Upper lobe of left lung (tissue), 4 donors: ENCODE results near the gene CDC42SE1.

Experiments used
- EP300 ChIP-seq, 4 donors: sonication (generic); formaldehyde crosslinking; IDR thresholded peaks; one replicate each; pipeline ENCODE4 v1.5.1; 2017; ENCODE audit warnings: antibody characterized with exemption in 4 of 4, control low read depth in 2 of 4
- POLR2A ChIP-seq, 4 donors: fragments of 450-650 bp; IDR thresholded peaks; one replicate each; pipeline ENCODE4 v1.5.1; 2016 to 2017; ENCODE audit warnings: antibody characterized with exemption in 4 of 4, mild to moderate bottlenecking in 2 of 4
- POLR2AphosphoS5 ChIP-seq, 2 donors: sonication (generic); formaldehyde crosslinking; IDR thresholded peaks; one replicate each; pipeline ENCODE4 v1.5.1; 2017; ENCODE audit warnings: antibody characterized with exemption in 2 of 2
- TF ChIP-seq, protein P1 (sequence below), 6 experiments: fragments of 450-650 bp in 4 of 6; fragments of 200-600 bp in 2 of 6; sonication (generic) in 2 of 6; IDR thresholded peaks; one replicate each; pipeline ENCODE4 v1.5.1; 2016 to 2019; ENCODE audit warnings: antibody characterized with exemption in 6 of 6

DNA sequence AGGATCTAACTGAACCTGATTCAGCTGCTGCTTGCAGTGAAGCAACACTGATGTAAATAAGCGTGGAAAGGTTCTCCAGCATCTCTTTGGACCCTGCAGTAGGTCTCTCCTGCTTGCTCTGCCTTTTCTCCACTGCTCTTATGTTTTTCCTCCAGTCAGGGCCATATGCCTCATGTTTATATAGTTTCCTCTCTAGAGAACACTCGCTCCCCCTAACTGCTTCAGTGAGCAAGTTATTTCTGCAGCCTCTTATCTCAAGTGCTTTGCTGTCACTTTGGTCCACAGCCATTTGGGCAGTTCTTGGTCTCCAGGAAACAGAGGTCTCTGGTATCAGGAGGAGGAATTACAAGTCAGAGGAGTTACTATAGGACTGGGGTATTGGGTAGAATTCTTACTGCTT is 45.9 kb downstream of the CDC42SE1 start:
- TF ChIP-seq, protein P1, sequence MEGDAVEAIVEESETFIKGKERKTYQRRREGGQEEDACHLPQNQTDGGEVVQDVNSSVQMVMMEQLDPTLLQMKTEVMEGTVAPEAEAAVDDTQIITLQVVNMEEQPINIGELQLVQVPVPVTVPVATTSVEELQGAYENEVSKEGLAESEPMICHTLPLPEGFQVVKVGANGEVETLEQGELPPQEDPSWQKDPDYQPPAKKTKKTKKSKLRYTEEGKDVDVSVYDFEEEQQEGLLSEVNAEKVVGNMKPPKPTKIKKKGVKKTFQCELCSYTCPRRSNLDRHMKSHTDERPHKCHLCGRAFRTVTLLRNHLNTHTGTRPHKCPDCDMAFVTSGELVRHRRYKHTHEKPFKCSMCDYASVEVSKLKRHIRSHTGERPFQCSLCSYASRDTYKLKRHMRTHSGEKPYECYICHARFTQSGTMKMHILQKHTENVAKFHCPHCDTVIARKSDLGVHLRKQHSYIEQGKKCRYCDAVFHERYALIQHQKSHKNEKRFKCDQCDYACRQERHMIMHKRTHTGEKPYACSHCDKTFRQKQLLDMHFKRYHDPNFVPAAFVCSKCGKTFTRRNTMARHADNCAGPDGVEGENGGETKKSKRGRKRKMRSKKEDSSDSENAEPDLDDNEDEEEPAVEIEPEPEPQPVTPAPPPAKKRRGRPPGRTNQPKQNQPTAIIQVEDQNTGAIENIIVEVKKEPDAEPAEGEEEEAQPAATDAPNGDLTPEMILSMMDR (IDR thresholded peaks at IDR 0.05) = no peak
- TF ChIP-seq POLR2AphosphoS5 (IDR thresholded peaks at IDR 0.05) (peak in 1 of 2 donors; percentile 11), EP300 (IDR thresholded peaks at IDR 0.05) (no peak), POLR2A (IDR thresholded peaks at IDR 0.05) (no peak)
